Muscle of back (tissue), 11 donors: ENCODE data around the gene CTNND2. TPM values are rescaled to one million over a fixed set of nuclear protein-coding genes. Genes with fewer than 3 reads are reported as not detected.

Experiments used
- DNase-seq, 3 donors: peaks; one replicate each; pipeline versions ENCODE4 v3.0.0 to v3.0.0-alpha.2; 2013
- polyA plus RNA-seq, 10 donors: library from polyadenylated mRNA; unstranded; fragments of 120-200 nt; gene quantifications; one replicate each; pipeline ENCODE4 v1.2.1, GENCODE V29; 2013; ENCODE audit not compliant: insufficient read length in 10 of 10

Gene CTNND2
- polyA plus RNA-seq, 10 donors = 0.32 to 1.8 (median 1.2) TPM

- no peak for DNase-seq
Observed at GRCh38 chr5:11594021-11594420, 310.2 kb downstream of the CTNND2 start.

- no peak for DNase-seq
Observed at GRCh38 chr5:11590475-11590874, 313.8 kb downstream of the CTNND2 start.

- peak in 1 of 3 donors; percentile 30 for DNase-seq
Observed at GRCh38 chr5:11588803-11589202, 315.4 kb downstream of the CTNND2 start.

- no peak for DNase-seq
Observed at GRCh38 chr5:11584017-11584416, 320.2 kb downstream of the CTNND2 start.

- DNase-seq = no peak
Observed at GRCh38 chr5:11579351-11579750, 324.9 kb downstream of the CTNND2 start.

GRCh38 chr5:11574787-11575186 is 329.5 kb downstream of the CTNND2 start:
- DNase-seq = no peak

- no peak for DNase-seq
Observed at GRCh38 chr5:11573140-11573992, 330.9 kb downstream of the CTNND2 start.

GRCh38 chr5:11564706-11565105 is 339.5 kb downstream of the CTNND2 start:
- no peak for DNase-seq

GRCh38 chr5:11563822-11564221 is 340.4 kb downstream of the CTNND2 start:
- no peak for DNase-seq

GRCh38 chr5:11560915-11561697 is 343.1 kb downstream of the CTNND2 start:
- no peak for DNase-seq

- no peak for DNase-seq
Observed at GRCh38 chr5:11557063-11557462, 347.2 kb downstream of the CTNND2 start.

GRCh38 chr5:11555171-11555570 is 349.1 kb downstream of the CTNND2 start:
- DNase-seq = no peak

- no peak for DNase-seq
Observed at GRCh38 chr5:11547730-11548129, 356.5 kb downstream of the CTNND2 start.

GRCh38 chr5:11547140-11547539 is 357.1 kb downstream of the CTNND2 start:
- no peak for DNase-seq

GRCh38 chr5:11540112-11540511 is 364.1 kb downstream of the CTNND2 start:
- DNase-seq = no peak

- peak in 2 of 3 donors; percentile 44 to 65 for DNase-seq
Observed at GRCh38 chr5:11531811-11532555, 372.3 kb downstream of the CTNND2 start.

GRCh38 chr5:11528720-11529119 is 375.5 kb downstream of the CTNND2 start:
- DNase-seq = no peak

GRCh38 chr5:11527652-11528349 is 376.4 kb downstream of the CTNND2 start:
- DNase-seq = no peak

GRCh38 chr5:11525020-11525419 is 379.2 kb downstream of the CTNND2 start:
- DNase-seq = no peak

GRCh38 chr5:11524188-11524587 is 380.1 kb downstream of the CTNND2 start:
- DNase-seq = no peak

- no peak for DNase-seq
Observed at GRCh38 chr5:11522796-11523195, 381.4 kb downstream of the CTNND2 start.
